Pancreas (tissue), 10 donors: ENCODE data around the gene FDXACB1. TPM values are rescaled to one million over a fixed set of nuclear protein-coding genes. Genes with fewer than 3 reads are reported as not detected.

Source experiments
- ATAC-seq, 4 donors: fragments of 200-7000 bp; cut with Tn5 transposase; one replicate each; pipeline versions ENCODE4 v1.8.0 to v1.9.1; 2020; ENCODE audit warnings: mild to moderate bottlenecking in 4 of 4, moderate library complexity in 4 of 4
- DNase-seq, 6 donors: peaks; one replicate each; pipeline ENCODE4 v3.0.0-alpha.2; 2020
- FAIRE-seq: peaks from 2 replicates; lab custom pipeline; 2012; peaks lifted over from hg19 to GRCh38; lab: Jason Lieb, UNC
- H3K27ac ChIP-seq, 4 donors: fragments of 200-600 bp; sonication (generic); 1 replicate in 3 of 4; 2 replicates in 1 of 4; pipeline versions ENCODE4 v1.5.0 to v1.8.0; 2020
- H3K27me3 ChIP-seq, 4 donors: fragments of 200-600 bp; one replicate each; pipeline ENCODE4 v1.8.0; 2021
- H3K36me3 ChIP-seq, 3 donors: fragments of 200-600 bp; sonication (generic) in 1 of 3; one replicate each; pipeline versions ENCODE4 v1.5.0 to v1.8.0; 2020 to 2021
- H3K4me1 ChIP-seq, 3 donors: fragments of 200-600 bp; one replicate each; pipeline ENCODE4 v1.8.0; 2021
- H3K4me3 ChIP-seq, 4 donors: fragments of 200-600 bp; sonication (generic) in 2 of 4; one replicate each; pipeline versions ENCODE4 v1.5.0 to v1.8.0; 2020 to 2021
- H3K9me3 ChIP-seq, 4 donors: fragments of 200-600 bp; one replicate each; pipeline ENCODE4 v1.8.0; 2021
- CTCF ChIP-seq, 4 donors: fragments of 200-600 bp; sonication (generic) in 3 of 4; IDR thresholded peaks; one replicate each; pipeline versions ENCODE4 v1.5.0 to v1.8.0; 2021; ENCODE audit warnings: antibody characterized with exemption in 4 of 4
- WGBS, 2 donors: extraction: QIAGEN DNeasy Blood & Tissue Kit; methylation state at CpG; one replicate each; pipeline ENCODE4 v1.1.7; 2013; 5-methylcytosine and 5-hydroxymethylcytosine counted together
- intact Hi-C, 3 donors: fragments of 100-400 bp; cut with DNase I; formaldehyde crosslinking; loops; one replicate each; pipeline versions ENCODE4 v1.11.1 to v1.14.2; 2022
- polyA plus RNA-seq, 2 donors: library from polyadenylated mRNA; stranded (reverse); fragments of 200-250 nt; gene quantifications; one replicate each; pipeline ENCODE4 v1.2.3, GENCODE V29; 2013
- total RNA-seq, 6 donors: library from RNA; stranded (reverse); fragmentation: NEBNext Ultra II Directional in 4 of 6; extraction: Animal tissue kit (Norgen Biotek cat#: 25700) in 4 of 6; gene quantifications; one replicate each; pipeline versions ENCODE4 v1.2.1 to v1.2.4, GENCODE V29; 2021 to 2023
- donor health status: healthy with polysubstance abuse.
- donor health status: DM: no; HTN: no; CAD: no; lungs with moderate emphysema.
- donor health status: DM: no; HTN: no; CAD: no.
- donor health status: control.
- donor health status: control.
- donor health status: Bipolar disorder and iron deficiency.
- donor health status: DM: yes; HTN: yes; CAD: no.
- donor health status: DM: no; HTN: no; CAD: no.
- donor health status: DM: no; HTN: no; CAD: no.
- donor health status: DM: yes; HTN: yes; CAD: no.

FDXACB1 gene
- total and polyA plus RNA-seq, 8 donors: 0.51 to 2.1 (median 1.2) TPM

GRCh38 chr11:111918390-111919256 is 39.7 kb upstream of the FDXACB1 start, which contains the start of gene C11orf52:
C11orf52 (plus strand) TSS chr11:111918913; CDS start chr11:111918973, 60 bp downstream.
- DNase-seq: peak; percentile 78 to 94 (median 92)
- WGBS, 2 donors: 15 to 19% methylated on average over 19 of the region's 19 CpGs
- no peaks in the 10 kb centered on the region for H3K9me3 ChIP-seq
- ATAC-seq: peak; percentile 89 to 94 (median 92)
- FAIRE-seq: no peak
- peak within 1 kb of the TSS; percentile 71 to 94 (median 88) for H3K27ac ChIP-seq
- no peak for TF ChIP-seq CTCF (IDR thresholded peaks at IDR 0.05)
- intact Hi-C loops: loop anchor here in 1 of 3 donors (5.0 kb wide), 1 partner anchor 41 kb away; the partner anchor contains the start of genes CFAP68 and FDXACB1
- H3K4me3 ChIP-seq: peak within 1 kb of the TSS; percentile 6 to 47 (median 29)
- no peaks in the 10 kb centered on the region for H3K27me3 ChIP-seq
- H3K36me3 ChIP-seq: no peaks in the 10 kb centered on the region
- peaks cover 19 to 31% (median 26%) of the 10 kb centered on the region in 3 donors for H3K4me1 ChIP-seq

GRCh38 chr11:111917788-111918187 is 38.8 kb upstream of the FDXACB1 start:
- DNase-seq (no peak), ATAC-seq (no peak), FAIRE-seq (no peak)
- Histone ChIP-seq H3K4me3 (no peak overlapping the region), H3K27me3 (no peaks in the 10 kb centered on the region), H3K27ac (peak overlapping the region; percentile 71 to 94 (median 88)), H3K4me1 (peaks cover 14 to 24% (median 19%) of the 10 kb centered on the region in 3 donors), H3K9me3 (no peaks in the 10 kb centered on the region), H3K36me3 (no peaks in the 10 kb centered on the region)
- intact Hi-C loops: loop anchor here in 1 of 3 donors (5.0 kb wide), 1 partner anchor 40 kb away; the partner anchor contains the start of genes CFAP68 and FDXACB1
- TF ChIP-seq CTCF (IDR thresholded peaks at IDR 0.05): no peak
- WGBS, 2 donors: 81 to 82% methylated on average over 3 of the region's 3 CpGs

- no peak for TF ChIP-seq CTCF (IDR thresholded peaks at IDR 0.05)
- intact Hi-C loops: loop anchor here in 1 of 3 donors (5.0 kb wide), 1 partner anchor 40 kb away; the partner anchor contains the start of genes CFAP68 and FDXACB1
- DNase-seq (no peak), ATAC-seq (no peak), FAIRE-seq (no peak)
- H3K4me1 ChIP-seq: peaks cover 13 to 21% (median 17%) of the 10 kb centered on the region in 3 donors
- H3K27me3 ChIP-seq: no peaks in the 10 kb centered on the region
- peak overlapping the region in 3 of 4 donors; percentile 2 to 94 (median 93) for H3K27ac ChIP-seq
- no peaks in the 10 kb centered on the region for H3K36me3 ChIP-seq
- H3K4me3 ChIP-seq: no peak overlapping the region
- H3K9me3 ChIP-seq: no peaks in the 10 kb centered on the region
- 92 to 96% methylated on average over 2 of the region's 2 CpGs for WGBS, 2 donors
Observed at GRCh38 chr11:111917312-111917711, 38.3 kb upstream of the FDXACB1 start.

GRCh38 chr11:111916768-111917167 is 37.8 kb upstream of the FDXACB1 start:
- Histone ChIP-seq H3K9me3 (no peaks in the 10 kb centered on the region), H3K27ac (peak overlapping the region in 1 of 4 donors; percentile 2), H3K4me3 (no peak overlapping the region), H3K27me3 (no peaks in the 10 kb centered on the region), H3K36me3 (no peaks in the 10 kb centered on the region), H3K4me1 (peaks cover 15 to 19% (median 16%) of the 10 kb centered on the region in 3 donors)
- TF ChIP-seq CTCF (IDR thresholded peaks at IDR 0.05): no peak
- DNase-seq: no peak
- 96% methylated on average over 1 of the region's 1 CpG for WGBS, 2 donors
- no peak for FAIRE-seq
- no peak for ATAC-seq
- intact Hi-C loops: loop anchor here in 1 of 3 donors (5.0 kb wide), 1 partner anchor 39 kb away; the partner anchor contains the start of genes CFAP68 and FDXACB1
